Pancreas (tissue), 10 donors: ENCODE results near the gene KCNH1. TPM values are rescaled to one million over a fixed set of nuclear protein-coding genes. Genes with fewer than 3 reads are reported as not detected.

Experiments used
- ATAC-seq, 4 donors: fragments of 200-7000 bp; cut with Tn5 transposase; one replicate each; pipeline versions ENCODE4 v1.8.0 to v1.9.1; 2020; ENCODE audit warnings: mild to moderate bottlenecking in 4 of 4, moderate library complexity in 4 of 4
- DNase-seq, 6 donors: peaks; one replicate each; pipeline ENCODE4 v3.0.0-alpha.2; 2020
- FAIRE-seq: peaks from 2 replicates; lab custom pipeline; 2012; peaks lifted over from hg19 to GRCh38; lab: Jason Lieb, UNC
- H3K27ac ChIP-seq, 4 donors: fragments of 200-600 bp; sonication (generic); 1 replicate in 3 of 4; 2 replicates in 1 of 4; pipeline versions ENCODE4 v1.5.0 to v1.8.0; 2020
- H3K27me3 ChIP-seq, 4 donors: fragments of 200-600 bp; one replicate each; pipeline ENCODE4 v1.8.0; 2021
- H3K36me3 ChIP-seq, 3 donors: fragments of 200-600 bp; sonication (generic) in 1 of 3; one replicate each; pipeline versions ENCODE4 v1.5.0 to v1.8.0; 2020 to 2021
- H3K4me1 ChIP-seq, 3 donors: fragments of 200-600 bp; one replicate each; pipeline ENCODE4 v1.8.0; 2021
- H3K4me3 ChIP-seq, 4 donors: fragments of 200-600 bp; sonication (generic) in 2 of 4; one replicate each; pipeline versions ENCODE4 v1.5.0 to v1.8.0; 2020 to 2021
- H3K9me3 ChIP-seq, 4 donors: fragments of 200-600 bp; one replicate each; pipeline ENCODE4 v1.8.0; 2021
- WGBS, 2 donors: extraction: QIAGEN DNeasy Blood & Tissue Kit; methylation state at CpG; one replicate each; pipeline ENCODE4 v1.1.7; 2013; 5-methylcytosine and 5-hydroxymethylcytosine counted together
- intact Hi-C, 3 donors: fragments of 100-400 bp; cut with DNase I; formaldehyde crosslinking; loops; one replicate each; pipeline versions ENCODE4 v1.11.1 to v1.14.2; 2022
- polyA plus RNA-seq, 2 donors: library from polyadenylated mRNA; stranded (reverse); fragments of 200-250 nt; gene quantifications; one replicate each; pipeline ENCODE4 v1.2.3, GENCODE V29; 2013
- total RNA-seq, 6 donors: library from RNA; stranded (reverse); fragmentation: NEBNext Ultra II Directional in 4 of 6; extraction: Animal tissue kit (Norgen Biotek cat#: 25700) in 4 of 6; gene quantifications; one replicate each; pipeline versions ENCODE4 v1.2.1 to v1.2.4, GENCODE V29; 2021 to 2023
- TF ChIP-seq, protein P1 (sequence below), 4 donors: fragments of 200-600 bp; sonication (generic) in 3 of 4; IDR thresholded peaks; one replicate each; pipeline versions ENCODE4 v1.5.0 to v1.8.0; 2021; ENCODE audit warnings: antibody characterized with exemption in 4 of 4
- donor health status: healthy with polysubstance abuse.
- donor health status: DM: no; HTN: no; CAD: no; lungs with moderate emphysema.
- donor health status: DM: no; HTN: no; CAD: no.
- donor health status: control.
- donor health status: control.
- donor health status: Bipolar disorder and iron deficiency.
- donor health status: DM: yes; HTN: yes; CAD: no.
- donor health status: DM: no; HTN: no; CAD: no.
- donor health status: DM: no; HTN: no; CAD: no.
- donor health status: DM: yes; HTN: yes; CAD: no.

Gene KCNH1
- total and polyA plus RNA-seq, 8 donors = 0.24 to 0.61 (median 0.36) TPM

DNA sequence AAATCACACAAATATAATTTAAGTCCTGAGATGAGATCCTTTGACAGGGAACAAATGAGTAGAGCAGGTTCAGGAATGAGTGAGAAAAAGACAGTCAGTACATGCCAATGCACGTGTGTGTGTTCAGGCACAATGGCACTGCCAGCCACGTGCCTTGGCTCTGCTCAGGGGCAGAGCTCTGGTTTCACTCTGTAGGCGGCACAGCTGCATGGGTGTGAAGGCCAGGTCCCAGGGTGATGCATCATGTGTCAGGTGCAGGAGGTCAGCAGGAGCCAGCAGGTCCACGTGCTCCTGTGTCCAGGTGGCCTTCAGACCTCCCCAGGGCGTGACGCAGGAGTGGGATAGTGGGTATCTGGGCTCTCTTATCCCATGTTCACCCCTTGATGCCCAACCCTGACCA, 386.1 kb downstream of the KCNH1 start:
- Histone ChIP-seq H3K36me3 (no peaks in the 10 kb centered on the region), H3K27ac (no peak overlapping the region), H3K9me3 (no peaks in the 10 kb centered on the region), H3K27me3 (no peaks in the 10 kb centered on the region), H3K4me1 (no peaks in the 10 kb centered on the region), H3K4me3 (no peak overlapping the region)
- DNase-seq (peak in 3 of 6 donors; percentile 15 to 39 (median 28)), ATAC-seq (peak in 1 of 4 donors; percentile 40), FAIRE-seq (no peak)
- intact Hi-C loops = no loop called here
- TF ChIP-seq, protein P1, sequence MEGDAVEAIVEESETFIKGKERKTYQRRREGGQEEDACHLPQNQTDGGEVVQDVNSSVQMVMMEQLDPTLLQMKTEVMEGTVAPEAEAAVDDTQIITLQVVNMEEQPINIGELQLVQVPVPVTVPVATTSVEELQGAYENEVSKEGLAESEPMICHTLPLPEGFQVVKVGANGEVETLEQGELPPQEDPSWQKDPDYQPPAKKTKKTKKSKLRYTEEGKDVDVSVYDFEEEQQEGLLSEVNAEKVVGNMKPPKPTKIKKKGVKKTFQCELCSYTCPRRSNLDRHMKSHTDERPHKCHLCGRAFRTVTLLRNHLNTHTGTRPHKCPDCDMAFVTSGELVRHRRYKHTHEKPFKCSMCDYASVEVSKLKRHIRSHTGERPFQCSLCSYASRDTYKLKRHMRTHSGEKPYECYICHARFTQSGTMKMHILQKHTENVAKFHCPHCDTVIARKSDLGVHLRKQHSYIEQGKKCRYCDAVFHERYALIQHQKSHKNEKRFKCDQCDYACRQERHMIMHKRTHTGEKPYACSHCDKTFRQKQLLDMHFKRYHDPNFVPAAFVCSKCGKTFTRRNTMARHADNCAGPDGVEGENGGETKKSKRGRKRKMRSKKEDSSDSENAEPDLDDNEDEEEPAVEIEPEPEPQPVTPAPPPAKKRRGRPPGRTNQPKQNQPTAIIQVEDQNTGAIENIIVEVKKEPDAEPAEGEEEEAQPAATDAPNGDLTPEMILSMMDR (IDR thresholded peaks at IDR 0.05) = no peak
- 46 to 60% methylated on average over 6 of the region's 6 CpGs for WGBS, 2 donors

DNA sequence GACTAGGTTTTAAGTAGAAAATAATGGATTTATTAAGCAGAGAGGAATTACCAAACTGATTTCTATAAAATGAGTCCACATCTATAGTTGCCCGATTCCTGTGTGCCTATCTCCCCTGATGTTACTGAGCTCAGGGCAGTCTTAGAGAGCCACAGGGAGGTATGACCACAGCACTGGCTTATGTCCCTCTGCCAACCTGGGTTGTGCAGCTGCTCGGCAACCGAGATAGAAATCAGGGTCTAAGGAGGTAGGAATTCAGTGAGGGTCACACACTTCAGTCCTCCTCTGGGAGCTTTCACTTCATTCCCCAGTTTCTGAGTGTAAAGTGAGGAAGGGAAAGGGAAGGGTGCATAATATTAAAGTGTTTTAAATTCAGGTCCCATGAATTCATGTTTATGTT, 386.8 kb downstream of the KCNH1 start:
- no peaks in the 10 kb centered on the region for H3K9me3 ChIP-seq
- intact Hi-C loops = no loop called here
- no peak overlapping the region for H3K27ac ChIP-seq
- H3K4me1 ChIP-seq = no peaks in the 10 kb centered on the region
- 55 to 61% methylated on average over 3 of the region's 3 CpGs for WGBS, 2 donors
- ATAC-seq (no peak), FAIRE-seq (no peak), DNase-seq (no peak)
- H3K27me3 ChIP-seq = no peaks in the 10 kb centered on the region
- TF ChIP-seq, protein P1 (IDR thresholded peaks at IDR 0.05) = no peak
- no peak overlapping the region for H3K4me3 ChIP-seq
- H3K36me3 ChIP-seq = no peaks in the 10 kb centered on the region

DNA sequence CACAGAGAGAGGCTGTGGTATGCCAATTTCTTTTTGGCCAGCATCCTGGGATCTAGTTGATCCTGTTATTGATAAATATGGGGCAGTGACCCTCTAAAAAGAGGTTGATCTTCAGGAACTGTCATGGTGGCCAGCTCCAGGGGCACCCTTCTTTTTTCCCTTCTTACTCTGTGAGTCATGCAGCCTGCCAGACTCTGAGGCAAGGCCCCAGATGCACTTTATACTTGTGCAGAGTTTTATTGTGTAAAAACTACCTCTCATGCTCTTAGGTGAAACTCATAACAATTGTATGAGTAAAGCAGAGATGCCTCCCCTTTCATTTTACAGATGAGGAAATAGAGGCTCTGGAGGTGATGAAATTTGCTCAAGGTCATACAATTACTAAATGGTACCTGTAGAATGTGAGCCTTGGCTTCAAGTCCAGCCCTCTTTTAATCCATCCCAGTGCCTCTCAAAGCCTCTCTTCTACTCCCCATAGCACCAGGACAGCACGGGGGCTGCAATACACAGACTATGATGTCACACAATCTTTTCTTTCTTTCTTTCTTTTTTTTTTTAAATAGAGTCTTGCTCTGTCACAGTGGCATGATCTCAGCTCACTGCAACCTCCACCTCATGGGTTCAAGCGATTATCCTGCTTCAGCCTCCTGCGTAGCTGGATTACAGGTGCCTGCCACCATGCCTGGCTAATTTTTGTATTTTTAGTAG, 387.8 kb downstream of the KCNH1 start:
- no peak for DNase-seq
- no peak for ATAC-seq
- TF ChIP-seq, protein P1 (IDR thresholded peaks at IDR 0.05) = no peak
- Histone ChIP-seq H3K27ac (no peak overlapping the region), H3K27me3 (no peaks in the 10 kb centered on the region), H3K4me3 (no peak overlapping the region), H3K4me1 (no peaks in the 10 kb centered on the region), H3K9me3 (no peaks in the 10 kb centered on the region), H3K36me3 (no peaks in the 10 kb centered on the region)
- no peak for FAIRE-seq
- WGBS, 2 donors = 64 to 82% methylated on average over 3 of the region's 3 CpGs
- intact Hi-C loops = no loop called here

DNA sequence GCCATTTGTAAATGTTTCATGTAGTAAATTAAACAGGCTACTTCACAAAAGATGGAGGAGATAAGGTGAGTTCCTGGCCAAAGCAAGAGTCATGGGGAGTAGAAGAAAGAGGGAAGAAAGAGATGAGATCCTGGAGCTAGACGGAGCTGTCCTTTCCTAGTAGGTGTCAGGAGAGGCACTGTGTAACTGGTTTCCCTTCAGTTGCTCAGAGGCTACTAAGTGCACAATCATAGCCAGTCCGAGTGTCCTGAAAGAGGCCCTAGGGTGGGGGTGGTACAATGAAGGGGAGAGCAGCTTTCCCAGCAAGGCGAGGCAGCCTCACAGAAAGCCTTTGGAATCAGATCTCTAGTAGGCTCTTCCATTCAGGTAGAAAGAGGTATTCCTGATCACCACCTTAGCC, 390.9 kb downstream of the KCNH1 start:
- TF ChIP-seq, protein P1 (IDR thresholded peaks at IDR 0.05) = no peak
- H3K4me3 ChIP-seq = no peak overlapping the region
- 66 to 71% methylated on average over 3 of the region's 3 CpGs for WGBS, 2 donors
- no peaks in the 10 kb centered on the region for H3K36me3 ChIP-seq
- no peak overlapping the region for H3K27ac ChIP-seq
- no peaks in the 10 kb centered on the region for H3K4me1 ChIP-seq
- DNase-seq (no peak), ATAC-seq (no peak), FAIRE-seq (no peak)
- no peaks in the 10 kb centered on the region for H3K9me3 ChIP-seq
- no peaks in the 10 kb centered on the region for H3K27me3 ChIP-seq
- intact Hi-C loops = no loop called here

DNA sequence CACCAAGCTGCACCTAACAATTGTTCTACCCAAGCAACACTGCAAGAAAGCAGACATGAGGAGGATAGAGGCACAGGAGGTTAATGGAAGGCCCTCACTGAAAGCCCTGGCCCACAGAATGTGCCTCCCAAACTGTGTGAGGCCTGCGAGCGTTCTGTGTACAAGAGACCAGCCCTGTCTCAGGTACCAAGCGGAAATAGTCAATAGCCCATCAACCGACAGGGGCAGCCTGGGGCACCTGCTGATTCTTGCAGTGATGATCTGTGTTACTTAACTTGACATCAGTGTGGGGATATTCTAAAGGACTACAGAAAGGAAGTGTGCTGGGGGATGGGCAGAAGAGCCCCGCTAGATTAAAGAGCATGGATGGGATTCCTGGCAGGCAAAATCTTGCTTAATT, 392.4 kb downstream of the KCNH1 start:
- TF ChIP-seq, protein P1 (IDR thresholded peaks at IDR 0.05) = no peak
- no peaks in the 10 kb centered on the region for H3K36me3 ChIP-seq
- FAIRE-seq (no peak), ATAC-seq (no peak), DNase-seq (no peak)
- no peak overlapping the region for H3K4me3 ChIP-seq
- H3K9me3 ChIP-seq = no peaks in the 10 kb centered on the region
- H3K27ac ChIP-seq = no peak overlapping the region
- no peaks in the 10 kb centered on the region for H3K27me3 ChIP-seq
- no peaks in the 10 kb centered on the region for H3K4me1 ChIP-seq
- intact Hi-C loops = no loop called here
- WGBS, 2 donors = 82 to 87% methylated on average over 5 of the region's 5 CpGs
